IPS DF 4.7 (cell line): ENCODE measurements around the gene LARGE1.
"Not testable (repeated sequence)": the region's sequence is repeated elsewhere in the genome, so short reads cannot be mapped to it uniquely, and the experiment has no call there.

Experiments
- DNase-seq: peaks from one replicate; pipeline ENCODE4 v3.0.0-alpha.2; 2013; ENCODE audit warnings: low spot score; ENCODE audit errors: extremely low read depth

LARGE1 gene

DNA sequence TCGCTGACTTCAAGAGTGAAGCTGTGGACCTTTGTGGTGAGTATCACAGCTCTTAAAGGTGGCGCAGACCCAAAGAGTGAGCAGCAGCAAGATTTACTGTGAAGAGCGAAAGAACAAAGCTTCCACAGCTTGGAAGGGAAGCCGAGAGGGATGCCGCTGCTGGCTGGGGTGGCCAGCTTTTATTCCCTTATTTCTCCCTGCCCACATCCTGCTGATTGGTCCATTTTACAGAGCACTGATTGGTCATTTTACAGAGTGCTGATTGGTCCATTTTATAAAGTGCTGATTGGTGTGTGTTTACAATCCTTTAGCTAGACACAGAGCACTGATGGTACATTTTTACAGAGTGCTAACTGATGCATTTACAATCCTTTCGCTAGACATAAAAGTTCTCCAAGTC is 353.8 kb downstream of the LARGE1 start:
- DNase-seq: not testable (repeated sequence)

DNA sequence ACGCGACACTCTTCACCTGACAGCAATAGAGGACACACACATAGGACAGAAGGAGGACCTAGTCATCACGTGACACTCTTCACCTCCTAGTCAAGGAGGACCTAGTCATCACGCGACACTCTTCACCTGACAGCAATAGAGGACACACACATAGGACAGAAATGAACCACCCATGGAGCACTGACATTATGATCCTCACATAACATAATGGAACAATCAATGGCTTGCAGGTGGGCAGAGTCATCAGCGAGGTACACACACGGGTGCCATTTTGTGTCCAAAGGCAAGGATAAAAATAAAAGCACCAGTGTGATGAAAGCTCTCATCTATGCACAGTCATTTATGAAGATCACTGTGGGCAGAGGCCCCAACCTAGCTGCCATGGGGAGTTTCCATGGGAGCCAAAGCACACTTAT is 354.7 kb downstream of the LARGE1 start:
- no peak for DNase-seq

DNA sequence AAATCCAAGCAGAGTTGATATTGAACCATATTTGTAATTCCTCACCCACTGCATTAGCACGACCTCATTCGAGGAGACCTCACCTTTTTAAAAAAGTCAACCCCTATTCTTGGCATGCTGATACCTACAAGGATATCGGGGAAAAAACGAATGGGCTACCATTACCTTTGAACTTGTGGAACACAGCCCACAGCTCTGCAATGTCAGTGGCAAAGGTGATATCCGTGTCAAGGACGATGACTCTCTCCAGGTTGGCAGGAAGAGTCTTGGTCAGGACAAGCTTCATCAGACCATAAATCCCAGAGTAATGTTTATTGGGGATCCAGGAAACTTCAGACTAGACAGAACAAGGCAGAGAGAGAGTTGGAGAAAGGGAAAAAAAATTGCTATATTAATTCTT is 355.6 kb downstream of the LARGE1 start:
- no peak for DNase-seq

DNA sequence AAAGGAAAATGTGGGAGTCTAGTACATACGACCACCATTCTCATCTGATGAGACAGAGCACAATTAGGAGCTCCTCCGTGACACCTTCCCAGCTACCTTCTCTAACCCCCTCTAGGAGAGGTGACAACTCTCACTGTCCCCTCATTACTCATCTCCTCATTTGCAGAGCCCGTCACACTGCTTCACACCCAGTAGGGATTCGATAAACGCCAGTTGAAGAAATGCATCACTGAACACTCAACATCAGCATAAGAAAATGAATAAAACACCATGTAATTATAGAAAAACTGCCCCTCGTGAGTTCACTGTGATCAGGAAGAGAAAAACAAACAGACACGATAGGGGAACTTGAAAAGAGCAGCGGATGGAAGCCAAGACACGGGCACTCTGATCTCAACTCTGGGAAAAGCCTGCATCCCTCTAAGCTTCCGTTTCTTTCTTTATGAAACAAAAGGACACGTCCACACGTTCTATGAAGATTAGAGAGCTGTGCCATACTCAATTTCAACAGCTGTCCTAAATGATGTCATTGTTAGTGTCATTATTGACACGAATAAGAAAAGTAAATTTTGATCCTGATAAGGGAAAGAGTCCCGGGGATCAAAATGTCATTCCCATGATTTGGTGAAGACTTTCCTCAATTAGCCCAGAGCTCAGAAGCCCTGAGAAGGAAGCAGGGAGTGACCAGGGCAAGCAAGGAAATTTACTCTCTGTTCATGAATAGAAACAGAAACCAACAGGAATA is 356.9 kb downstream of the LARGE1 start:
- no peak for DNase-seq

DNA sequence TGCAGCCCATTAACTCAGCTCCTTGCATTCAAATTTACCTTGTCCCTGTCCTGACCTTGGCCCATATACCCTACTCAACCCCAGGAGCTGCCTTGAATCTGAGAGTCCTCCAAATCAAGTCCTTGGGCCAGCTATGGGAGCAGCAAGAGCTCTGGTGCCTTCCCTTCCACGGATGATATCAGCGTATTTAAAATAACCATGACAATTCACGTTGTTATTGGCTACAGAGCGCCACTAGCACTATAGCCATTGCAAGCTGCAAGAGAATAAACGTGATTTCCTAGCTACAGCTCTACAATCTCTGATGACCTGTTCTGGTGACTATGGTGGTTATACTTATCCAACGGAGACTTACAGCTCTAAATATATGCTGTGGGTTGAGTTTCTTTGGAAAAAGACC is 357.8 kb downstream of the LARGE1 start:
- no peak for DNase-seq

DNA sequence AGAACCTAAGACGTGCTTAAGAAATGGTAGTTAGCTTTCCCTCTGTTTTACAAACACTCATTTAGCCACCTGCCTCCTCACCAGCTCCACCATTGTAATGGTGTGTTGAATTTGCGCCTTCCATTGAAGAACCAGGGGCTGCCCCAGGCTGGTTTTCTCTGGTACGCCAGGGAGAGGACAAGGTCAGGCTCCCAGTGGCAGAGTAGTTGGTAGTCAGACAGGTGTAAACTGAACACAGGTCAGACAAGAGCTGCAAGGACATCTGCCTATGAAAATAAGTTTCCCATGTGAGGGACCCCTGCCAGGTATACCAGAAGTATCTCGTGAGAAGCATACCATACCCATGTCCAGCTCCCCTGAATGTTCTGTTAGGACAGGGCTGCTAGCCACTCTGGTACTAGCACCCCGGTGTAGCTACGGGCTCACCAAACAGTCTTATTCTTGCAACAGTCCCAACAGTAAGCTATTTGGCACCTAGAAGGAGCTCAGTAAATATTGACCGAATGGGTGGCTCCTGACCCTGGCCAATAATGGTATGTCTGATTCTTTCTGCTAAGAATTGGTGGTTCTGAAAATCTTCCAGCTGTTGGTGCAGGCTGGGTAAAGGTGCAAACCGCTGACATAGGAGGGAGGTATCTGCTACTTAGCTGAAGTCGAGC is 359.0 kb downstream of the LARGE1 start:
- no peak for DNase-seq

DNA sequence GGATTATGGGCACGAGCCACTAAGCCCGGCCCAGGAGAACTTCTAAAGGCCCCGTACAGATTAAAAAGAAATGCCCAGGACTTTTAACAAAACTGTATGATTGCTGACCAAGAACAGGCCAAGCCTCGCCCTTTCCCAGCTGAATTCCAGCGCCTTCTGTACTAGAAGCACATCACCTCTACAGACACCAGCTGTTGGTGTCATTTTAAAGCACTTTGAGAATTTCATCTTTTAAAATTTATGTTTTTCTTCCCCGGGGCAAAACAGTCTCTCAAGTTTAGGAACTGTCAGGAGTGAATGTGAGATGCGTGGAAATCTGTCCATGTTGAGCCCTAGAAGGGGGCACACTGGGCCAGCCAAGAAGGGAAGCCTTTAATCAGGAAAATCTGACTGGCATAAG is 362.4 kb downstream of the LARGE1 start:
- DNase-seq: no peak

DNA sequence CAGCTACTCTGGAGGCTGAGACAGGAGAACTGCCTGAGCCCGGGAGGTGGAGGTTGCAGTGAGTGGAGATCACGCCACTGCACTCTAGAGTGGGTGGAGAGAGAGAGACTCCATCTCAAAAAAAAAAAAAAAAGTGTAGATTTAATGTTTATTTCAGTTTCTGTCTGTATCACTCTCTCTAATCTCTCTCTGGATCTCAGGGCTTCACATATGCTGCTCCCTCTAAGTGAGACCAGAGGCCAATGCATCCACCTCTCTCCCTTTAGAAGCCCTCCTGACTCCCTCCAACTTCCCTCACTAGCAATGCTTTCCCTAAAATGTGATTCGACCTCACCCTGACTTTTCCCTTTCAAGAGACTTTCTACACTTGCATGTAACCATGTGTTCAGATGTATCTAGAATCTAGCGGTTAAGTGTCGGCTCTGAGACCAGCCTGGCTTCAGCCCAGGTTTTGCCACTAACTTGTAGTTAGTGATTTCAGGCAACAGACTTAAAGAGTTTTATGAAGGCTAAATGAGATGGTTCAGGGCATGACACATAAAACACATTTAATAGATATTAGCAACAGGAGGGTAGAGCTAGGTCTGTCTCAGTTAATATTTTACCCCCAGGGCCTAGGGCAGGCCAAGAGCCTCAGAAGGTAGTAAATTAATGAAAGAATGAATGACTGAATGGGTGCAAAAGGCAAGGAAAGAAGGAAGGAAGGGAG is 364.3 kb downstream of the LARGE1 start:
- no peak for DNase-seq

DNA sequence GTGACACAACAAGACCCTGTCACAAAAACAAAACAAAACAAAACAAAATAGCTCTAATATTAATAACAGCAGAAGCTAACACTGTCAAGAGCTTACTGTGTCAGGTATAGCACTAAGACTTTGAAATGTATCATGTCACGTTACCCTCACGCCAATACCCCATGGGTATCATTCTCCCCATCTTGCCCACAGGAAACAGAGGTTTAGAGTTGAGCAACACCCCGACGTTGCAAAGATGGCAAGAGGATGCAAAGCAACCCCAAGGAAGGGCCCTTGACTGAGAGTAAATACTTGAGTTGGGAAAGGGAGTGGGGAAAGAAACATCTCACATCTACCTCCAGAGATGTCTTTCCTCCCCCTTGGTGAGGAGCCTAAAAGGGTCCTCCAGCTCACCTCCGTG is 366.8 kb downstream of the LARGE1 start:
- no peak for DNase-seq

DNA sequence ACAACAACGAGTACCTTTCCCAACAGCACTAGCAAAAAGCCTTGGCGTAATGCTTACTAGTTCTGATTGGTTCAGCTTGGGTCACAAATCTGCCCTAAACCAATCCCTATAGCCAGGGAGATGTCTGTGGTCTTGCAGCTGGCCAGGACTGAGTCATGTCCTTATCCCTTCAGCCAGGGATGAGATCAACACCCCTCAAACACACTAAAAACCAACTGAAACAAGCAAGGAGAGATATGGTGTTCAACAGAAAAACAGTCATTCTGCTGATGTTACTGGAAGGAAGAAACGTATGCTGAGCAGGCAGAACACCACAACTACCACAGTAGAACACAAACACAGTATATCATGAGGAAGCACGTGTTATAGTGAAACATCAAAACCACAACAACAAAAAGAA is 375.6 kb downstream of the LARGE1 start:
- DNase-seq: no peak

DNA sequence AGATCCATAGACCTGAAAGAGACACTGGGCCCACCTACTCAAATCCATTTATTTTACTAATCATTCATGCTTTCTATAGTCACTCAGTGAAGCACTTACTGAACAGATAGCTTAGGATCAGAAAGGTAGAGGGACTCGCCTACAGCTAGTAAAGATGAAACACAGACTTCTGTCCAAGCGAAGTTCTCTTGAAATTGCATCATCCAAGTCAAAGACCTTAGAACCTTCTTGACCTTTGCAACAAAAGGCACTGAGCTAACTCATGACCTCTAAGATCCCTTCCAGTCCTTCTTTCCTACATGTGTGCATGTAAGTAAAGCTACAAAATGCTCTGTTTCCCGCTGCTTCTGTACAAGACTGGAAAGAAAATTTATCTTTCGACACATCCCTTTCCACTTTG is 377.6 kb downstream of the LARGE1 start:
- DNase-seq: no peak

DNA sequence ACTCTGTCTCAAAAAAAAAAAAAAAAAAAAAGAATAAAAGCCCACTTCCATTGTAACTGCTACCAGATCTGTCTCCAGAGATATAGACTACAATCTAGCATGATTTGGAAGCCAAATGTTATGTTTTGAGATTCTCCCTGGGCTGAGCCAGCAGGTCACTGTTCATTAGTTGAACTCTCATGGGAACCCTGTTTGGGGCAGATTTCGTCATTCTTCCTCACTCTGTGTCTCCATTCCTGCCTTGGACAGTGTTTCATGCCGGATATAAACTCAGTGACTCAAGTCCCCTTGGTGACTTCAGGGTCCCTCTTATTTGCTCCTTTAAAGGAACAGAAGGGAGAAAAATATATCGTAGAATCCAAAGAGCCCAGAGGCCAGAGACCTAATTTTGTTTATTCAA is 378.1 kb downstream of the LARGE1 start:
- DNase-seq: no peak

DNA sequence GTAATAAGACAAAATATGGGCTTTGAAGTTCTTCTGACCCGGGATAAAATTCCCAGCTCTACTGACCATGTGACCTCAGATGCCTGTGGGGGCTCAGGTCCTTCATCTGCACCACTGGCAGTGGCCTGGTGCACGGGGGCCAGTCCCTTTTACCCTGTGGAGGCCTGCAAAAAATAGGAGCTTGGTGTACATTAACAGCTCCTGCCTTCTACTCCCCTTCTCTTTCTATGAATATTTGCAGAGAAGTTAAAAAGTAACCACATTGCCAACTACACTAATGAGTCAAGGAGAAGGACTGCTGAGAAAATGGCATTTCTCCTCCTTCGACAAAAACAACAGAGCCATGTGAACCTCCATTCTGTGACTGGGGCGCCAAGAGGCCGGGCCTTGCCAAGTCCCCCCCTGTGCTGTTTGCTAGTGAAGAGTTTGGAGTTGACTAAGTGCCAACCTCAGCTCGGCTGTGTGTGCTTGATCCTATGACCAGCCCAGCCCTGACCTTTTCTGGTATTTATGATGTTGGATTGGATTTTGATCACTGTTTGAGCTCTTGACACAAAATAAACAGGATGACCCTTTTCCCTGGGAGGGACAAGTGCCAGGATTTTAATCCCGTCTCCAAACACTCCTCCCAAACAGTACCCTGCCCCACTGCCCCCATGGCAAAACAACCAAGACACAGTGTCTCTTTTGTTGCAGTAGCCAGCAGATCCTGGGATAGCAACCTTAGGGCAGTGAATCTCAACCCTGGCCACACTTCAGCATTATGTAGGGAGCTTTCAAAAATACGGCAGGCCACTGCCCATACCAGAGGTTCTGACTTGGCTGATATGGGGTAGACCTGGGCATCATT is 380.1 kb downstream of the LARGE1 start:
- DNase-seq: no peak

DNA sequence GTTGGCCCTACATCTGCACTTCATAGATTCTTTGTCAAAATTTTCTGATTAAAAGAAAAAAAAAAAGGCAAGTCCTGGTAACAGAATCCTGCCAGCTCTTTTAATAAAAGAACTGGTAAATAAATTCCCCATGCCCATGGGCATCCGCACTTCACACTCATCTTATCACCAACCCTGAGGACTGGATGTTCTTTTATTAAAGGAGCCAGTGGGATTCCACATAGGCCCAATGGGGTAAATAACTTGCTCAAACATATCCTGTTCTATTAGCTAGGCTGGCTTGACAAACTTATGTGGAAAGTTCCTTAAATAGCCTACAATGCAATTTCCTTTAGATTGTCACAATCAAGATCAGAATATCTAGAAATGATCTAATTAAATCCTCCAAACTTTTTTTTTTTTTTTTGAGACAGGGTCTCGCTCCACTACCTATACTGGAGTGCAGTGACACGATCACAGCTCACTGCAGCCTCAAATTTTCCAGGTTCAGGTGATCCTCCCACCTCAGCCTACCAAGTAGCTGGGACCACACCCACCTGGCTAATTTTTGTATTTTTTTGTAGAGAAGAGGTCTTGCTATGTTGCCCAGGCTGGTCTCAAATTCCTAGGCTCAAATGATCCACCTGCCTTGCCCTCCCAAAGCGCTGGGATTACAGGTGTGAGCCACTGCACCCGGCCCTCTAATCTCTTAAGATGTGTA is 380.9 kb downstream of the LARGE1 start:
- DNase-seq: no peak

DNA sequence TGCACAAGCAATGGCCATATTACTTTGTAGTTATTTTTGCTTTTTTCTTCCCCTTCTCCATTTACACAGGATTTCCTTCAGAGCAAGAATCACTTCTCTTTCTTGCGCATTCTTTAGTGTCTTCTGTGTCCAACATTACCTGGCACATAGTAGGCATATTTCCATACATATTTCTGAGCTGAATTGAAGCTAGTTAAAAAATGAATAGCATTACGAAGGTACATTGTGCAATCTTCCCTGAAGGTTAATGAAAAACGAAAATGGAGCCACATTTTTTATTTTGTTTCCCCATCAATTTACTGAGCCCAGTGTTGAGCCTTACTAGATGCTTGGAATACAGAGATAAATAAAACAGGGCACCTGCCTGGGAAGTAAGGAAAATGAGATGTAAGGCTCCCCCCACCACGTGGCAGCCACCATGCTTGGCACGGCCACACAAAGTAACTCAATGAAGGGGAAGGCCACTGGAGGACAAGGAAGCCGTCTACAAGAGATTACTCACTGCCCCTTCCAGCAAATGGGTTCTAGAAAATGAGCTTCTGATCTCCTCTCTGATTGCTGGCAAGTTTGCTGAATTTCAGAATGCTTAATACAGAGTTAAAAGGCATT is 381.9 kb downstream of the LARGE1 start:
- DNase-seq: no peak

DNA sequence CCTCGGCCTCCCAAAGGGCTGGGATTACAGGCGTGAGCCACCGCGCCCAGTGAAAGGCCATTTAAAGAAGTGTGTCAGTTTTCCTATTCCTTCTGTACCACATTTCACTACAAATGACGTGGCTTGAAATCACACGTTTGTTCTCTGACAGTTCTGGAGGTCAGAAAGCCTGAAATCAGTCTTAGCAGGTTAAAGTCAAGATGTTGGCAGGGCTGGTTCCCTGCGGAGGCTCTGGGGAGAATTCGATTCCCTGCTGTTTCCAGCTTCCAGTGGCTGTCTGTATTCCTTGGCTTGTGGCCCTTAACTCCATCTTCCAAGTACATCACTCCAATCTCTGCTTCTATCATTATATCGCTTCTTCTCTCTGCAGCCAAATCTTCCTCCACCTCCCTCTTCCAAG is 383.2 kb downstream of the LARGE1 start:
- no peak for DNase-seq

DNA sequence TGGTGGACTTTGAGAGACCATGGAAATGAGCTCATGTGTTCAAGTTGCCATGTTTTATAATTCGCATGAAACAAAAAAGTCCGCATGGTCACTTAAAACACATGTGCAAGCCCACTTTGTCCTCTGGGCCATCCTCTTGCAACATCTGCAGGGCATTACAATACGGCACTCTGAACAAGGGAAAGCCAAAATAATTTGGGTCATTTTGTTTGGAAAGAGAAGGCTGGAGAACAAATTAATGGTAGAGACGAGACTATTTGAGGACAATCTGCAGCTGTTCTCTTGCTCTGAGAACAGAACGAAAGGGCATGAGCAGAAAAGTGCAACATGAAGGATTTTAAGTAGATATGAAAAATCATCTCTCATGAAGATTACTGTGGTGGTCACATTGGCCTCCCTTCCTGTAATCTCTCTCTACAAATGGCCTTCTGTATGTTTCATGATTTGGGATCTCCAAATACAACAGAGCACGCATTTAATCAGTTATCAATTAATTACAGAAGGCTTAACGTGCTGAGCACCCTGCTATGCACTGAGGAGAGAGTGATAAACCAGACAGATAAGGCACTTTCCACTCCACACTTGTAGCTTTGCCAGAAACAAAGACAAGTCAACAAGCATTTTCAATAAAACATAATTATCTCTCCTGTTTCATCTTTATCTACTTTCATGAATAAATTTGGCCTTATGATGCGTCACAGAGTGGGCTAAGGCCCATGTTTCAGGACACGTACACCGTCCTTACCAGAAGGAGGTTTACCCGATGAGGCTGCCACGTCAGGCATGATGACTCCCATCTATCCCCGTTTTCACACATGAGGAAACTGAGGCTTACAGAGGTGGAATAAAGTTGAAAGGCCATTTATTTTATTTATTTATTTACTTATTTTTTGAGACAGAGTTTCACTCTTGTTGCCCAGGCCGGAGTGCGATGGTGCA is 384.1 kb downstream of the LARGE1 start:
- DNase-seq: no peak

DNA sequence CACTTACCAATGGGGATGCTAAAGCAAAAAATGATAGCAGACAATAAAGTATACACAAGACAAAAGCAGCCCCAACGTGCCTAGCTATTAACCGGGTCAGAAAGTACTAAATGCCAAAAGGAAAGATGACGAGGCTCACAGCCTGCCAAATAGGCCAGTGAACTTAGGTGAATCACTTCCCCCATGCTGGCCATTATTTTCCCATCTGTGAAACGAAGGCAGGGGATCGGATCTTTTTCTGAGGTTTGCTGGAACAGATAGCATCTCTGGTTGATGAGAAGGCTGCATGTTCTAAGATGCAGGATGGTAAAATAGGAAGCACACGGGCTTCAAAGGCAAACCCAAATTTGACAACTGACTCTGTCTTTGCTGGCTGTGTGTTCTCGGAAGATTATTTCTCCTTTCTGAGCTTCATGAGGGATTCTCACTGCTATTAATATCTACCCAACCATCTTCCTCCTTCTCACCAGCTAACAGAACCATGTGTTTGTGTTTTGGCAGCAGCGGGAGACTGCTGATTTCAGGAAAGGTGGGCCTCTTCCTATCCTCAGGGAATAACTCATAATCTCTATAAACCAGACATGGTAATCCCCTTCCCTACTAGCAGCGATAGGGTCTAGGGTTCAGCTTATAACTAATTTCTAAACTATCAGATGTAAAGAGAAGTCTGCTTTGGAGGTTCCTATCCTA is 390.7 kb downstream of the LARGE1 start:
- DNase-seq: no peak

DNA sequence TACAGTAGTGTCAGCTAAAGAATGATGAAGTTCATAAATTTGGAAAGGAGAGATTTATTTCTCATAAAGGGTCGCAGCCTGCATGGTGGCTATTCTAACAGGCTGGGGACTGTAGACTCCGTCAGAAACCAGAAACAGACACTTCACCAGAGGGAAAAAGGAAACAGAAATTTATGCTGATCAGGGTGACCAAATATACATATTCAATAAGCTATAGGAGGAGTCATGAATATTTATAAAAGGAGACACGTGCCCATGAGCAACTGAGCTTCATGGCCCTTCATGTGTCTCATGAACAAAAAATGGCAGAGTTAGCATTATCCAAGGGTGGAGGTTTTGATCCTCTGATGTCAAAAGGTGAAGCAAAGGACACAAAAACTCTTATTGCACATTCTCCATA is 392.1 kb downstream of the LARGE1 start:
- DNase-seq: no peak
